Measurements from ENCODE around the gene PRRG2.

The PRRG2 gene

GRCh38 chr19:49592486-49593232, 11.5 kb downstream of the PRRG2 start (continued):
- TF ChIP-seq ZNF433 (tag by site-specific recombination; IDR thresholded peaks at IDR 0.05; ENCODE audit: low read depth) (no peak), ZNF335 (tag by site-specific recombination; conservative IDR thresholded peaks at IDR 0.05) (peak; percentile 74; the same call in 1 of the 2 replicates)

DNA sequence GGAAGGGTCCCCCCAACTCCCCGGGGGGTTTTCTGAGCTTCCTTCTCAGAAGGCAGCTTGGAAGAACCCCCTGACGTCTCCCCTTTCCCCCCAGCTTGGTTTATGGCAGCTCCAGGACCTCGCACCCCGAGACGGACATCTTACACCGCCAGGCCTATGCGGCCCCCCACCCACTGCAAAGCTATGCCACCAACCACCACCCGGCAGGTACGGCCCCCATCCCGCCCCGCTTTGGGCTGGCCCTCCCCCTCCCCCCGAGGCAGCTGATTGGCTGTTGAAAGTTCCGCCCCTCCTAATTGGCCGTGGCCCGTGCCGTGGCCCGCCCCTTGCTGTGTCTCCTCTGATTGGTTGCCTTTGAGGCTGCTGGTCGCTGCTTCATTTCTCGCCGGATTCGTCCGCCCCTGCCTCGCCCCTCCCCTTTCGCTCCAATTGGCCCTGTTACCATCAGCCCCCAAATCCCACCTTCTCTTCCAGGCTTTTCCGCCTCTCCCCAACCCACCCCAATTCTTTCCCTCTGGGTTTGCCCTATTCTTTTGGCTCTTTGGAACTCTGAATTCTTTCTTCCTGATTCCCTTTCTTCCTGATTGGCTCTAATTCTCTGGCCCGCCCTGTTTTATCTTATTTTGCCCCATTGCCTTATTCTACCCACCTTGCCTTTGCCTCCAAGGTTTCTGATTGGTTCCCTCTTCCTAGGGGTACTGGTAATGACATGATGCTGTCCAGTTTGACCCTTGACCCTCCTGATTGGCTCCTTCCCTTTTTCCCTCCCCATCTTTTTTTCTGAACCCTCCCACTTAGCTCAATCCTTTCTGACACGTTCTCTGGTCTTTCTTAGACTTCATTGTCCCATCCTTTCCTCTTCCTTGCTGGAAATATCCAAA, 12.4 kb downstream of the PRRG2 start:
- peaks cover 7% of the 10 kb centered on the region for H3K4me1 ChIP-seq (ENCODE audit: control insufficient read depth, insufficient read depth, low read length)
- H3K36me3 ChIP-seq (ENCODE audit: control insufficient read depth in 2 of 2, insufficient read depth in 1 of 2, low read length in 2 of 2), result peaks cover 26 to 40% of the 10 kb centered on the region in 2 experiments
- H3K27ac ChIP-seq (ENCODE audit: extremely low read depth, low read depth, low read length), result peak overlapping the region; percentile 98
- no peaks in the 10 kb centered on the region for H3K9me3 ChIP-seq (ENCODE audit: control insufficient read depth, insufficient read depth, low read depth, low read length)
- peak overlapping the region; percentile 82 for H3K4me3 ChIP-seq (ENCODE audit: low read depth, low read length)
- POLR2A ChIA-PET, result interaction anchor here (0.6 to 7.1 kb wide), 19 partner anchors 11 to 891 kb away, joined by 3 to 124 read pairs (median 5); partner anchors contain the start of genes FUZ, NOSIP, PIH1D1 and PRRG2
- CTCF ChIA-PET, result interaction anchor here (0.6 to 1.2 kb wide), 9 partner anchors 21 to 1105 kb away, joined by 3 to 5 read pairs (median 4); no protein-coding TSS in a partner anchor
- no peak for TF ChIP-seq SCRT1 (tag by site-specific recombination; IDR thresholded peaks at IDR 0.05; ENCODE audit: borderline replicate concordance)
- no peak for TF ChIP-seq ZNF791 (tag by site-specific recombination; IDR thresholded peaks at IDR 0.05)
- no peak for TF ChIP-seq REST (tag by site-specific recombination; IDR thresholded peaks at IDR 0.05)
- TF ChIP-seq WT1 (tag by site-specific recombination; IDR thresholded peaks at IDR 0.05), result no peak
- TF ChIP-seq, protein P1, sequence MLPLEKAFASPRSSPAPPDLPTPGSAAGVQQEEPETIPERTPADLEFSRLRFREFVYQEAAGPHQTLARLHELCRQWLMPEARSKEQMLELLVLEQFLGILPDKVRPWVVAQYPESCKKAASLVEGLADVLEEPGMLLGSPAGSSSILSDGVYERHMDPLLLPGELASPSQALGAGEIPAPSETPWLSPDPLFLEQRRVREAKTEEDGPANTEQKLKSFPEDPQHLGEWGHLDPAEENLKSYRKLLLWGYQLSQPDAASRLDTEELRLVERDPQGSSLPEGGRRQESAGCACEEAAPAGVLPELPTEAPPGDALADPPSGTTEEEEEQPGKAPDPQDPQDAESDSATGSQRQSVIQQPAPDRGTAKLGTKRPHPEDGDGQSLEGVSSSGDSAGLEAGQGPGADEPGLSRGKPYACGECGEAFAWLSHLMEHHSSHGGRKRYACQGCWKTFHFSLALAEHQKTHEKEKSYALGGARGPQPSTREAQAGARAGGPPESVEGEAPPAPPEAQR (tag by site-specific recombination; IDR thresholded peaks at IDR 0.05), result no peak
- peak; percentile 94 for TF ChIP-seq ZBTB10 (tag by site-specific recombination; IDR thresholded peaks at IDR 0.05)
- TF ChIP-seq GLI2 (tag by site-specific recombination; IDR thresholded peaks at IDR 0.05; ENCODE audit: borderline replicate concordance, low read depth), result no peak
- no peak for TF ChIP-seq PRDM1 (tag by site-specific recombination; IDR thresholded peaks at IDR 0.05)
- TF ChIP-seq GLIS2 (tag by site-specific recombination; IDR thresholded peaks at IDR 0.05), result peak; percentile 71
- peak; percentile 28; the same call in 1 of the 2 replicates for TF ChIP-seq KLF1 (tag by site-specific recombination; IDR thresholded peaks at IDR 0.05)
- peak; percentile 60; the same call in 1 of the 2 replicates for TF ChIP-seq BCL11A (tag by site-specific recombination; IDR thresholded peaks at IDR 0.05; ENCODE audit: low read depth)
- TF ChIP-seq, protein P2, sequence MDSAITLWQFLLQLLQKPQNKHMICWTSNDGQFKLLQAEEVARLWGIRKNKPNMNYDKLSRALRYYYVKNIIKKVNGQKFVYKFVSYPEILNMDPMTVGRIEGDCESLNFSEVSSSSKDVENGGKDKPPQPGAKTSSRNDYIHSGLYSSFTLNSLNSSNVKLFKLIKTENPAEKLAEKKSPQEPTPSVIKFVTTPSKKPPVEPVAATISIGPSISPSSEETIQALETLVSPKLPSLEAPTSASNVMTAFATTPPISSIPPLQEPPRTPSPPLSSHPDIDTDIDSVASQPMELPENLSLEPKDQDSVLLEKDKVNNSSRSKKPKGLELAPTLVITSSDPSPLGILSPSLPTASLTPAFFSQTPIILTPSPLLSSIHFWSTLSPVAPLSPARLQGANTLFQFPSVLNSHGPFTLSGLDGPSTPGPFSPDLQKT (IDR thresholded peaks at IDR 0.05; ENCODE audit: borderline replicate concordance, low read depth, low read length), result no peak
- TF ChIP-seq ZBTB8A (tag by site-specific recombination; IDR thresholded peaks at IDR 0.05), result no peak
- TF ChIP-seq, protein P3, sequence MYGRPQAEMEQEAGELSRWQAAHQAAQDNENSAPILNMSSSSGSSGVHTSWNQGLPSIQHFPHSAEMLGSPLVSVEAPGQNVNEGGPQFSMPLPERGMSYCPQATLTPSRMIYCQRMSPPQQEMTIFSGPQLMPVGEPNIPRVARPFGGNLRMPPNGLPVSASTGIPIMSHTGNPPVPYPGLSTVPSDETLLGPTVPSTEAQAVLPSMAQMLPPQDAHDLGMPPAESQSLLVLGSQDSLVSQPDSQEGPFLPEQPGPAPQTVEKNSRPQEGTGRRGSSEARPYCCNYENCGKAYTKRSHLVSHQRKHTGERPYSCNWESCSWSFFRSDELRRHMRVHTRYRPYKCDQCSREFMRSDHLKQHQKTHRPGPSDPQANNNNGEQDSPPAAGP (tag by site-specific recombination; IDR thresholded peaks at IDR 0.05), result no peak
- peak; percentile 39 for TF ChIP-seq ZNF335 (tag by site-specific recombination; conservative IDR thresholded peaks at IDR 0.05)
- TF ChIP-seq HIC1 (tag by site-specific recombination; IDR thresholded peaks at IDR 0.05), result peak; percentile 56; the same call in 1 of the 2 replicates
- TF ChIP-seq ZNF76 (tag by site-specific recombination; IDR thresholded peaks at IDR 0.05; ENCODE audit: borderline replicate concordance, low read depth), result peak; percentile 37; the same call in 1 of the 2 replicates
- no peak for TF ChIP-seq ZNF175 (tag by site-specific recombination; IDR thresholded peaks at IDR 0.05)
- no peak for TF ChIP-seq YY2 (tag by site-specific recombination; IDR thresholded peaks at IDR 0.05)

Data from HEK293 (cell line).